ENCODE data around the gene GALNT10.

GALNT10 gene

DNA sequence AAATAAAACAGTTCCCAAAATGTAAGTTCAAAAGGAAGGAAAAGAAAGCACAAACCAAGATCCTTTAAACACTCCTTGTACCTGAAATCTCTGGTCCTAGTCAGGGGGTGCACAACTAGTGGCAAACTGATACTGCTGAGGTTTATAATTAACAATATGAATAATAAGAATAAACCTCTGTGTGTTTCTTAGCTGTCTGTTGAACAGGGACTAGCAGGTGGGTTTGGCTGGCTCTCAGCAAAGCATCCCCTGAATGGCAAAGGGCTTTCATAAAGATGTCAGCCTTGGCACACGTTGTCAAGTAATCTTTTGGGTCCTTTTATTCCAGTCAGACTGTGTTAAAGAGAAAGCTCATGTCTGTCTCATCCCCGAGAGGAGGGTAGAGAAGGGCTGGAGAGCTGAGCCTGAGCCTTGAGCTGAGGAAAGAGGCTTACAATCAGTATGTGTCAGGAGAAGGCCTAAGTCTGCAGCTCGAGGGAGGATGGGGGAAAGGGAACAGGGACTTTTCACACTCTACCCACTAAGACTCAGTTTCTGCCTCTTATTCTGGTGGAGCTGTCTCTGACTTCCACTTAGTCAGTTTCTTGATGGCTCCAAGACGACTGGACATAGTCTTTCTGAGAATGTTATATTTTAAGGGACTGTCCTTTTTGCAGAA is 123.0 kb downstream of the GALNT10 start:
- H2BK12ac ChIP-seq (ENCODE audit: low read length) = no peak overlapping the region
- no peak overlapping the region for H3K4ac ChIP-seq (ENCODE audit: low read length)
- H2BK5ac ChIP-seq (ENCODE audit: low read length) = no peak overlapping the region
- no peaks in the 10 kb centered on the region for H3K27me3 ChIP-seq (ENCODE audit: control insufficient read depth in 3 of 3, insufficient read depth in 3 of 3, low read depth in 1 of 3, low read length in 3 of 3)
- H3K79me1 ChIP-seq (ENCODE audit: low read depth, low read length) = no peaks in the 10 kb centered on the region
- no peak overlapping the region for H4K91ac ChIP-seq (ENCODE audit: low read depth, low read length, poor library complexity)
- no peak overlapping the region for H3K23ac ChIP-seq (ENCODE audit: low read depth, low read length, poor library complexity)
- H3K14ac ChIP-seq (ENCODE audit: low read length) = no peak overlapping the region
- H3K27ac ChIP-seq (replicated peaks; ENCODE audit: low read length) = no peak overlapping the region
- H3K9me3 ChIP-seq (replicated peaks in 1 of 2; ENCODE audit: control insufficient read depth in 2 of 2, insufficient read depth in 1 of 2, low read depth in 1 of 2, low read length in 2 of 2) = no peaks in the 10 kb centered on the region
- DNase-seq (ENCODE audit: low spot score) = no peak
- H3K9ac ChIP-seq (ENCODE audit: low read depth, low read length, poor library complexity) = no peak overlapping the region
- no peak overlapping the region for H3K18ac ChIP-seq (ENCODE audit: low read length)
- H2AFZ ChIP-seq (ENCODE audit: low read length) = no peak overlapping the region
- H3K4me3 ChIP-seq (ENCODE audit: low read length in 2 of 2) = no peak overlapping the region
- H2AK5ac ChIP-seq (ENCODE audit: low read depth, low read length) = no peak overlapping the region
- no peak overlapping the region for H2BK15ac ChIP-seq (ENCODE audit: low read length)
- H3K36me3 ChIP-seq (replicated peaks in 1 of 2; ENCODE audit: control insufficient read depth in 2 of 2, insufficient read depth in 2 of 2, low read length in 2 of 2) = no peaks in the 10 kb centered on the region
- H3K4me2 ChIP-seq (ENCODE audit: insufficient read depth, low read length, poor library complexity, severe bottlenecking) = no peak overlapping the region
- no peaks in the 10 kb centered on the region for H3K4me1 ChIP-seq (ENCODE audit: control insufficient read depth in 2 of 2, insufficient read depth in 1 of 2, low read depth in 1 of 2, low read length in 2 of 2)
- WGBS, 2 donors (ENCODE audit: extremely low coverage in 2 of 2, insufficient read length in 2 of 2, insufficient replicate concordance in 1 of 2) = no CpG with 5 or more reads among the region's 4 CpGs
- H4K8ac ChIP-seq (ENCODE audit: low read depth, low read length) = no peak overlapping the region
- no peak overlapping the region for H2BK120ac ChIP-seq (ENCODE audit: low read depth, low read length)

GRCh38 chr5:154315196-154315595 is 124.7 kb downstream of the GALNT10 start:
- no peak overlapping the region for H3K4ac ChIP-seq (ENCODE audit: low read length)
- H3K79me1 ChIP-seq (ENCODE audit: low read depth, low read length) = no peaks in the 10 kb centered on the region
- H3K4me2 ChIP-seq (ENCODE audit: insufficient read depth, low read length, poor library complexity, severe bottlenecking) = no peak overlapping the region
- no peak overlapping the region for H2BK5ac ChIP-seq (ENCODE audit: low read length)
- no peak overlapping the region for H3K14ac ChIP-seq (ENCODE audit: low read length)
- H3K4me1 ChIP-seq (ENCODE audit: control insufficient read depth in 2 of 2, insufficient read depth in 1 of 2, low read depth in 1 of 2, low read length in 2 of 2) = peaks cover 6 to 8% of the 10 kb centered on the region in 2 donors
- no peak overlapping the region for H3K27ac ChIP-seq (replicated peaks; ENCODE audit: low read length)
- no peak overlapping the region for H2AK5ac ChIP-seq (ENCODE audit: low read depth, low read length)
- DNase-seq (ENCODE audit: low spot score) = no peak
- H2BK12ac ChIP-seq (ENCODE audit: low read length) = no peak overlapping the region
- H3K9ac ChIP-seq (ENCODE audit: low read depth, low read length, poor library complexity) = no peak overlapping the region
- no peak overlapping the region for H3K4me3 ChIP-seq (ENCODE audit: low read length in 2 of 2)
- no peaks in the 10 kb centered on the region for H3K27me3 ChIP-seq (ENCODE audit: control insufficient read depth in 3 of 3, insufficient read depth in 3 of 3, low read depth in 1 of 3, low read length in 3 of 3)
- H4K8ac ChIP-seq (ENCODE audit: low read depth, low read length) = no peak overlapping the region
- H4K91ac ChIP-seq (ENCODE audit: low read depth, low read length, poor library complexity) = no peak overlapping the region
- no peaks in the 10 kb centered on the region for H3K36me3 ChIP-seq (replicated peaks in 1 of 2; ENCODE audit: control insufficient read depth in 2 of 2, insufficient read depth in 2 of 2, low read length in 2 of 2)
- H2BK15ac ChIP-seq (ENCODE audit: low read length) = no peak overlapping the region
- H2BK120ac ChIP-seq (ENCODE audit: low read depth, low read length) = no peak overlapping the region
- no peak overlapping the region for H3K23ac ChIP-seq (ENCODE audit: low read depth, low read length, poor library complexity)
- no CpG with 5 or more reads among the region's 3 CpGs for WGBS, 2 donors (ENCODE audit: extremely low coverage in 2 of 2, insufficient read length in 2 of 2, insufficient replicate concordance in 1 of 2)
- H3K18ac ChIP-seq (ENCODE audit: low read length) = no peak overlapping the region
- H2AFZ ChIP-seq (ENCODE audit: low read length) = no peak overlapping the region
- no peaks in the 10 kb centered on the region for H3K9me3 ChIP-seq (replicated peaks in 1 of 2; ENCODE audit: control insufficient read depth in 2 of 2, insufficient read depth in 1 of 2, low read depth in 1 of 2, low read length in 2 of 2)

DNA sequence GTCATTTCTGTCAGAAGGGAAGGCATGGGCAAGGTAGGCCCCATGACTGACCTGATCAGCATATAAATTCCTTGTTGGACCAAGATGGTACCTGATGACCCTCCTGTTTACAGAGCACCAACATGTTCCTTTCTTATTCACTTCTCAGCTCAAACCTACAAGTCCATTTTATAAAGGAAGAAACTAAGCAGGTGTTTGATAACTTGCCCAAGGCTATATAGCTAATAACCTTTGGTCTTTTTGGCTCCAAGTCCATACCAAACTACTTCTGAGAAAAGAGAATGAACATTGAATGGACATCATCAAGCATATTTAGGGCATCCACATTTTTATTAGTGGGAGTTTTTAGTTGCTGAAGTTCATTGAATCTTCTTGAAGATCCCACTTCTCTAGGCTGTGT is 125.2 kb downstream of the GALNT10 start:
- Histone ChIP-seq H2BK5ac (ENCODE audit: low read length) (no peak overlapping the region), H4K8ac (ENCODE audit: low read depth, low read length) (no peak overlapping the region), H3K4me3 (ENCODE audit: low read length in 2 of 2) (no peak overlapping the region), H2BK15ac (ENCODE audit: low read length) (no peak overlapping the region), H3K14ac (ENCODE audit: low read length) (no peak overlapping the region), H4K91ac (ENCODE audit: low read depth, low read length, poor library complexity) (no peak overlapping the region), H3K9ac (ENCODE audit: low read depth, low read length, poor library complexity) (no peak overlapping the region), H2BK12ac (ENCODE audit: low read length) (no peak overlapping the region), H3K27ac (replicated peaks; ENCODE audit: low read length) (no peak overlapping the region), H3K36me3 (replicated peaks in 1 of 2; ENCODE audit: control insufficient read depth in 2 of 2, insufficient read depth in 2 of 2, low read length in 2 of 2) (no peaks in the 10 kb centered on the region), H3K27me3 (ENCODE audit: control insufficient read depth in 3 of 3, insufficient read depth in 3 of 3, low read depth in 1 of 3, low read length in 3 of 3) (no peaks in the 10 kb centered on the region), H3K9me3 (replicated peaks in 1 of 2; ENCODE audit: control insufficient read depth in 2 of 2, insufficient read depth in 1 of 2, low read depth in 1 of 2, low read length in 2 of 2) (no peaks in the 10 kb centered on the region), H3K4ac (ENCODE audit: low read length) (no peak overlapping the region), H3K18ac (ENCODE audit: low read length) (no peak overlapping the region), H2AK5ac (ENCODE audit: low read depth, low read length) (no peak overlapping the region), H2AFZ (ENCODE audit: low read length) (no peak overlapping the region), H3K23ac (ENCODE audit: low read depth, low read length, poor library complexity) (no peak overlapping the region), H3K79me1 (ENCODE audit: low read depth, low read length) (no peaks in the 10 kb centered on the region), H3K4me1 (ENCODE audit: control insufficient read depth in 2 of 2, insufficient read depth in 1 of 2, low read depth in 1 of 2, low read length in 2 of 2) (peaks cover 9 to 13% of the 10 kb centered on the region in 2 donors), H2BK120ac (ENCODE audit: low read depth, low read length) (no peak overlapping the region), H3K4me2 (ENCODE audit: insufficient read depth, low read length, poor library complexity, severe bottlenecking) (no peak overlapping the region)
- no peak for DNase-seq (ENCODE audit: low spot score)

- no peak overlapping the region for H3K14ac ChIP-seq (ENCODE audit: low read length)
- H3K4ac ChIP-seq (ENCODE audit: low read length) = no peak overlapping the region
- no peak overlapping the region for H3K9ac ChIP-seq (ENCODE audit: low read depth, low read length, poor library complexity)
- no peak overlapping the region for H3K4me3 ChIP-seq (ENCODE audit: low read length in 2 of 2)
- no CpG with 5 or more reads among the region's 6 CpGs for WGBS, 2 donors (ENCODE audit: extremely low coverage in 2 of 2, insufficient read length in 2 of 2, insufficient replicate concordance in 1 of 2)
- no peak overlapping the region for H3K18ac ChIP-seq (ENCODE audit: low read length)
- no peak overlapping the region for H2BK5ac ChIP-seq (ENCODE audit: low read length)
- H3K36me3 ChIP-seq (replicated peaks in 1 of 2; ENCODE audit: control insufficient read depth in 2 of 2, insufficient read depth in 2 of 2, low read length in 2 of 2) = no peaks in the 10 kb centered on the region
- H2BK12ac ChIP-seq (ENCODE audit: low read length) = no peak overlapping the region
- no peak overlapping the region for H3K23ac ChIP-seq (ENCODE audit: low read depth, low read length, poor library complexity)
- no peaks in the 10 kb centered on the region for H3K27me3 ChIP-seq (ENCODE audit: control insufficient read depth in 3 of 3, insufficient read depth in 3 of 3, low read depth in 1 of 3, low read length in 3 of 3)
- H3K9me3 ChIP-seq (replicated peaks in 1 of 2; ENCODE audit: control insufficient read depth in 2 of 2, insufficient read depth in 1 of 2, low read depth in 1 of 2, low read length in 2 of 2) = no peaks in the 10 kb centered on the region
- no peak overlapping the region for H2AFZ ChIP-seq (ENCODE audit: low read length)
- H4K8ac ChIP-seq (ENCODE audit: low read depth, low read length) = no peak overlapping the region
- no peak overlapping the region for H3K4me2 ChIP-seq (ENCODE audit: insufficient read depth, low read length, poor library complexity, severe bottlenecking)
- no peak overlapping the region for H4K91ac ChIP-seq (ENCODE audit: low read depth, low read length, poor library complexity)
- no peak for DNase-seq (ENCODE audit: low spot score)
- no peak overlapping the region for H2BK15ac ChIP-seq (ENCODE audit: low read length)
- no peaks in the 10 kb centered on the region for H3K79me1 ChIP-seq (ENCODE audit: low read depth, low read length)
- no peak overlapping the region for H2AK5ac ChIP-seq (ENCODE audit: low read depth, low read length)
- H3K27ac ChIP-seq (replicated peaks; ENCODE audit: low read length) = no peak overlapping the region
- H3K4me1 ChIP-seq (ENCODE audit: control insufficient read depth in 2 of 2, insufficient read depth in 1 of 2, low read depth in 1 of 2, low read length in 2 of 2) = peaks cover 9 to 13% of the 10 kb centered on the region in 2 donors
- no peak overlapping the region for H2BK120ac ChIP-seq (ENCODE audit: low read depth, low read length)
These were observed 125.8 kb downstream of the GALNT10 start for GRCh38 chr5:154316223-154316935.
